HEK293T (cell line): ENCODE data around the gene STEAP1.

Experiments
- CTCF ChIA-PET: fragments of 350-600 bp; formaldehyde crosslinking; extraction: SDS; loops from one replicate; lab custom pipeline; 2021; ENCODE audit warnings: antibody characterized with exemption, inconsistent platforms; lab: Yijun Ruan, JAX
- POLR2A ChIA-PET: fragments of 350-600 bp; formaldehyde crosslinking; extraction: SDS; loops from one replicate; lab custom pipeline; 2020; ENCODE audit warnings: antibody characterized with exemption, inconsistent platforms; lab: Yijun Ruan, JAX
- DNase-seq: peaks from one replicate; pipeline ENCODE4 v3.0.0; 2012; ENCODE audit warnings: mixed read lengths; ENCODE audit errors: extremely low spot score
- ARNT ChIP-seq: fragments of 450-650 bp; IDR thresholded peaks from 2 replicates; pipeline ENCODE4 v1.6.1; 2017; ENCODE audit warnings: mild to moderate bottlenecking
- BHLHE40 ChIP-seq: fragments of 450-650 bp; IDR thresholded peaks from 2 replicates; pipeline ENCODE4 v1.6.1; 2016; ENCODE audit warnings: mild to moderate bottlenecking, moderate library complexity, borderline replicate concordance
- CTBP1 ChIP-seq: fragments of 450-650 bp; IDR thresholded peaks from 2 replicates; pipeline ENCODE4 v1.6.1; 2016; ENCODE audit warnings: borderline replicate concordance
- ELF4 ChIP-seq: fragments of 450-650 bp; IDR thresholded peaks from 2 replicates; pipeline ENCODE4 v1.6.1; 2017; ENCODE audit warnings: antibody characterized with exemption
- FOXA1 ChIP-seq: fragments of 450-650 bp; IDR thresholded peaks from 2 replicates; pipeline ENCODE4 v1.6.1; 2016; ENCODE audit warnings: mild to moderate bottlenecking
- FOXK2 ChIP-seq: fragments of 450-650 bp; IDR thresholded peaks from 2 replicates; pipeline ENCODE4 v1.6.1; 2016; ENCODE audit warnings: mild to moderate bottlenecking
- FOXM1 ChIP-seq: fragments of 450-650 bp; IDR thresholded peaks from 2 replicates; pipeline ENCODE4 v1.6.1; 2017; ENCODE audit warnings: mild to moderate bottlenecking, borderline replicate concordance
- HDGF ChIP-seq: fragments of 450-650 bp; IDR thresholded peaks from 2 replicates; pipeline ENCODE4 v1.6.1; 2017; ENCODE audit warnings: antibody characterized with exemption, borderline replicate concordance
- L3MBTL2 ChIP-seq: fragments of 450-650 bp; conservative IDR thresholded peaks from 2 replicates; pipeline ENCODE4 v1.6.1; 2016; ENCODE audit warnings: mild to moderate bottlenecking
- LEF1 ChIP-seq: fragments of 450-650 bp; IDR thresholded peaks from 2 replicates; pipeline ENCODE4 v1.6.1; 2017; ENCODE audit warnings: mild to moderate bottlenecking, borderline replicate concordance
- NFRKB ChIP-seq: fragments of 450-650 bp; IDR thresholded peaks from 2 replicates; pipeline ENCODE4 v1.6.1; 2016; ENCODE audit warnings: mild to moderate bottlenecking, moderate library complexity
- SP1 ChIP-seq: fragments of 450-650 bp; IDR thresholded peaks from 2 replicates; pipeline ENCODE4 v1.6.1; 2017
- SUZ12 ChIP-seq: fragments of 450-650 bp; IDR thresholded peaks from 2 replicates; pipeline ENCODE4 v1.6.1; 2016; ENCODE audit warnings: mild to moderate bottlenecking
- TARDBP ChIP-seq: fragments of 450-650 bp; IDR thresholded peaks from 2 replicates; pipeline ENCODE4 v1.6.1; 2016
- ZNF384 ChIP-seq: fragments of 450-650 bp; IDR thresholded peaks from 2 replicates; pipeline ENCODE4 v1.6.1; 2016
- TF ChIP-seq, protein P1 (sequence below): fragments of 450-650 bp; IDR thresholded peaks from 2 replicates; pipeline ENCODE4 v1.6.1; 2016

The STEAP1 gene

DNA sequence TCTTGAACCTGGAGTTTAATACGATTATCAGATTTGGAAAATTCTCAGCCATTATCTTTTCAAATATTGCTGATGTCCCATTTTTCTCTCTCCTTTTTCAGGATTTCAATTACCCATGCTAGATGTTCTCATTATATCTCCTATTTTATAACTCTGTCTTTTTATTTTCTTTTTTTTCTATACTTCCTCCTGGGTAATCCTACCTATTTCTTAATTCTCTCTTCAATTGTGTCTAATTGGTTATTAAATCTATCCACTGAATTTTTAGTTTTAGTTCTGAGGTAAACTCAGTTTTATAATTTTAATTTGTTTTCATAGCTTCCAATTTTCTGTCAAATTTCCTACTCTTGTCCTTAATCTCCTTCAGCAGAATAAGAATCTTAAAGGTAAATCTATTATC is 15.6 kb downstream of the STEAP1 start:
- ChIA-PET CTCF (no interaction called here), POLR2A (no interaction called here)
- no peak for DNase-seq
- TF ChIP-seq NFRKB (no peak), ZNF384 (no peak), TARDBP (no peak), L3MBTL2 (no peak), CTBP1 (no peak), ARNT (no peak), FOXK2 (no peak), SP1 (no peak), ELF4 (no peak)
- TF ChIP-seq, protein P1, sequence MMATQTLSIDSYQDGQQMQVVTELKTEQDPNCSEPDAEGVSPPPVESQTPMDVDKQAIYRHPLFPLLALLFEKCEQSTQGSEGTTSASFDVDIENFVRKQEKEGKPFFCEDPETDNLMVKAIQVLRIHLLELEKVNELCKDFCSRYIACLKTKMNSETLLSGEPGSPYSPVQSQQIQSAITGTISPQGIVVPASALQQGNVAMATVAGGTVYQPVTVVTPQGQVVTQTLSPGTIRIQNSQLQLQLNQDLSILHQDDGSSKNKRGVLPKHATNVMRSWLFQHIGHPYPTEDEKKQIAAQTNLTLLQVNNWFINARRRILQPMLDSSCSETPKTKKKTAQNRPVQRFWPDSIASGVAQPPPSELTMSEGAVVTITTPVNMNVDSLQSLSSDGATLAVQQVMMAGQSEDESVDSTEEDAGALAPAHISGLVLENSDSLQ = no peak

DNA sequence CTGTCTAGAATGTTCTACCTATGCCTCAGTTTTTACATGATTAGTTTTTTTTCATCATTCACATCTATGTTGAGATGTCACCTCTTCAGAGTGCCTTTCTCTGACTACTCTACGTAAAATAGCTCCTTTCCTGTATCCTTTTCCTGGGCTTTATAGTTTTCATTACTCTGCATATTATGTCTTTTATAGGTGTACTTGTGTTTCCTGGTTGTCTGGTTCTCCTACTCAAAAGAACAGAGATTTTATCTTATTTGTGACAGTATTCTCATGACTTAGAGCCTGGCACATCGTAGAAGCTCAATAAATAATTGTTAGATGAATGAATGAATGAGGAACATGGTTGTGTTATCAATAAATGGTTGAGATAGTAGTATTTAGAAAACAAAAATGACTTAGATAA is 17.9 kb downstream of the STEAP1 start:
- CTCF ChIA-PET = interaction anchor here (0.9 kb wide), 1 partner anchor 18 kb away, joined by 3 read pairs; the partner anchor contains the start of gene STEAP1
- DNase-seq = no peak
- POLR2A ChIA-PET = no interaction called here
- TF ChIP-seq ZNF384 = no peak
- no peak for TF ChIP-seq ELF4
- TF ChIP-seq FOXM1 = no peak
- TF ChIP-seq L3MBTL2 = no peak
- no peak for TF ChIP-seq BHLHE40
- TF ChIP-seq NFRKB = no peak
- no peak for TF ChIP-seq ARNT
- no peak for TF ChIP-seq FOXK2
- TF ChIP-seq, protein P1 = no peak

DNA sequence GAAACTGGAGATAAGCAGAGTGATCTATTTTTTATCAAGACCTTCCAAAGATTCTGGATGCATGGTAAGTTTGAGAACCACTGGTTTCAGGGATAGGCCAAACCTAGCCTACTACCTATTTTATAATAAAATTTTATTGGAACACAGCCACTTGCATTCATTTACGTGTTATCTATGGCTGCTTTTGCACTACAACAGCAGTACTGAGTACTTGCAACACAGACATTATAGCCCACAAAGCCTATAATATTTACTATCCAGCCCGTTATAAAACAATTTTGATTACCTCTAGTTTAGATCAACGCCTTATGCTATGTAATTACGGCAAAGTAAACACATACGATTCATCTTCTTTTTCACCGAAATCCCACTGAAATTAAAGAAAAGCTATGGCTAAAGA is 18.4 kb downstream of the STEAP1 start:
- TF ChIP-seq BHLHE40 (no peak), ZNF384 (no peak), NFRKB (no peak), TARDBP (no peak)
- ChIA-PET CTCF (no interaction called here), POLR2A (no interaction called here)
- DNase-seq = no peak

DNA sequence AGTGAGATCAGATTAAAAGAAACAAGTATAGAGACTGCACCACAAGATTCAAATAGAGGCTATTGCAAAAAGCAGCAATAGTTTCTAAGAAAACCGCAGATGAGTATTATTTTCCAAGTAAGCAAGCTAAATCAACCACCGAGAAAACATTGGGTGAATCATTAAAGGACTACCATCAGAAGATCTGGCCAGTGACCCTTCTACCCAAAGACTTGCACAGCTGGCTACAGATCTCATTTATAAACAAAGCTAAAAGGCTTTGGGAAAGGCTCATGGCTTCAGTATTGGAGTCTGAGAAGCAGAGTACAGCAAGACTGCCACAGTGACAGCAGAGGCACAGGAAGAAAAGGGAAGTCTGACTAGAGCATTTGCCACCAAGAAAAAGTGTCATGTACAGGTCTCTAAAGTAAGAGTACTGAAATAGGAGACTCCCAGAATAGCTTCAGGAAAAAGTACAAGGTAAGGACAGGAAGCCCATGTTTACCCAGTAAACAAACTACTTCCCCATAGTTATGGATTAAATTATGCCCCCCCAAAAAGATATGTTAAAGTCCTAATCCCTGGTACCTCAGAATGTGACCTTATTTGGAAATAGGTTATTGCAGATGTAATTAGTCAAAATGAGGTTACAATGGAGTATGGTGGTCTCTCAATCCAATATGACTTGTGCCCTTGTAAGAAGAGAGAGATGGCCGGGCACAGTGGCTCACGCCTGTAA is 19.0 kb downstream of the STEAP1 start:
- ChIA-PET POLR2A (no interaction called here), CTCF (no interaction called here)
- TF ChIP-seq NFRKB (no peak), FOXM1 (no peak), LEF1 (no peak), FOXA1 (no peak), ARNT (no peak), L3MBTL2 (no peak), CTBP1 (no peak), FOXK2 (no peak), HDGF (no peak), TARDBP (no peak), ELF4 (no peak), SP1 (no peak), BHLHE40 (no peak), SUZ12 (no peak), ZNF384 (no peak)
- TF ChIP-seq, protein P1 = no peak
- DNase-seq = no peak

DNA sequence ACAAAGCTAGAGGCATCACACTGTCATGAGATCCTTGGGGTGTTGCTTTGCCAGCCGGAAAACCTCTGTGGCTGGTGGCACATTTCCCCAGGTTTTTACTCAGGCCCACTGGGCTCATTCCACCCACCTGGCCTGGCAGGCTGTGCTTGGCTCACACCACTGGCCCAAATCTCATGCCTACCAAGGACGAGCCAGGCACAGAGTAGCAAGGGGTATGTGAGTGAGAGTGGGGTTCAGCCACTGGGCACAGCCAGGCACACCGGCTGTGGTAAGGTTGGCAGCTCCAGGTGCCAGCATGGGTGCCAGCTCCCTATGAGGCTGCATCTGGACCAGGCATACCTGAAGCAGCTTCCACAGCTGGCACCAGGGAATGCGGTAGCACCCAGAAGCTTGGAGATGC is 21.4 kb downstream of the STEAP1 start:
- POLR2A ChIA-PET = no interaction called here
- TF ChIP-seq, protein P1 = no peak
- no peak for TF ChIP-seq FOXK2
- TF ChIP-seq ELF4 = no peak
- no peak for TF ChIP-seq SP1
- TF ChIP-seq TARDBP = no peak
- TF ChIP-seq FOXA1 = no peak
- TF ChIP-seq L3MBTL2 = no peak
- no peak for DNase-seq
- CTCF ChIA-PET = no interaction called here

DNA sequence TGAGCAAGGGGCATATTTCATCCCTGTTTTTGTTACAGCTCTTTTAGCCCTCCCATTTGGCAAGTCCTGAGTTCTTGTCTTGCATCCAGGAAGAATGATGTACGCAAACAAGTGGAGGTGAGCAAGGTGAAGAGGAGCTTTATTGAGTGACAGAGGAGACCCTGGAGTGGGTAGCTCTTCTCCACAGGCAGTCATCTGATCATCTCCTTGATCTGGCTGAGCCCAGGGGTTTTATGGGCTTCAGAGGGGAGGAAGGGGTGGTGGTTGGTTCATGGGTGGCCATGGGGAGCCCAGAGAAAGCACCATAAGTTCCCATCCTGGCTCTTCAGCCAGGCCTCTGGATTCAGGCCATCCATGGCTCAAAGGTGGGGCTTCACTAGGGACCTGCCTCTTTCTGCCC is 21.9 kb downstream of the STEAP1 start:
- TF ChIP-seq ZNF384 (no peak), FOXK2 (no peak), TARDBP (no peak)
- no peak for DNase-seq
- ChIA-PET CTCF (no interaction called here), POLR2A (no interaction called here)
